GM19043 (cell line): ENCODE measurements around the gene DNAJC17.

Experiments
- ATAC-seq: cut with Tn5 transposase; IDR thresholded peaks from one replicate; pipeline ENCODE4 v1.9.1; 2021; ENCODE audit warnings: low read depth; ENCODE audit not compliant: unreplicated experiment

The DNAJC17 gene

DNA sequence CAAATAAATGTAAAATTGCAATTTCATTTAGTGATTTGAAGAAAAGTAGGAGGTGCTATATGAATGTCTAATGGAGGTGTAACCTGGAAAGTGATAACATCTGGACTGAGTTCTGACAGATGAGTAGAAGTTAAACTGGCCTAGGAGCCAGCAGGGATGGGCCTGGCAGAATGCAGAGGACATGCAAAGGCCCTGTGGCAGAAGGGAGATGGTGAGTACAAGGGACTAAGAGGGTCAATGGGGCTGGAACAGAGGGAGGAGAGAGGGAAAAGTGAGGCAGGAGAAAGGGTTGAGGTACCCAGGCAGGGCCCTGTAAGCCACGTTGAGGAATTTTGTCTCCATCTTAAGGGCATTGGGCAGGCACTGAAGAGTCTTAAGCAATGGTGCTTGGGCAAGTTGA is 24.6 kb upstream of the DNAJC17 start:
- ATAC-seq: no peak

DNA sequence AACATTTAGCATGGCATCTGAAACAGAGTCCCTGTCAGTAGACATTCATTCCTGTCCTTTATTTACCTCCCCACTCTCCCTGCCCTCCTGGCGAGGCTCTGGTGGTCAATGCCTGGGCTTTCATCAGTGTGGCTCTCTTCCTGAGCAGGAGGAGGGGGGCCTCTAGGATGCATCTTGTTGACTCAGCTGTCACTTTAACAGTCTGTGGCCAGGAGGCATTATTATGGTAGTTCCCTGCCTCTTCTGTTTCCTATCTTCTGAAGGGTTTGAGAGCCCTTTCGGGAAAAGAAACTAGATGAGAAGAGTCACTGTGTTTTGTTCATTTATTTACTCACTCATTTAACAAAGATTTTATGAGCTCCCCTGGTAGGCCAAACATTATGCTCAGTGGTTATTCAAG is 23.6 kb upstream of the DNAJC17 start:
- no peak for ATAC-seq

- no peak for ATAC-seq
Observed at GRCh38 chr15:40829115-40829514, 21.8 kb upstream of the DNAJC17 start.

DNA sequence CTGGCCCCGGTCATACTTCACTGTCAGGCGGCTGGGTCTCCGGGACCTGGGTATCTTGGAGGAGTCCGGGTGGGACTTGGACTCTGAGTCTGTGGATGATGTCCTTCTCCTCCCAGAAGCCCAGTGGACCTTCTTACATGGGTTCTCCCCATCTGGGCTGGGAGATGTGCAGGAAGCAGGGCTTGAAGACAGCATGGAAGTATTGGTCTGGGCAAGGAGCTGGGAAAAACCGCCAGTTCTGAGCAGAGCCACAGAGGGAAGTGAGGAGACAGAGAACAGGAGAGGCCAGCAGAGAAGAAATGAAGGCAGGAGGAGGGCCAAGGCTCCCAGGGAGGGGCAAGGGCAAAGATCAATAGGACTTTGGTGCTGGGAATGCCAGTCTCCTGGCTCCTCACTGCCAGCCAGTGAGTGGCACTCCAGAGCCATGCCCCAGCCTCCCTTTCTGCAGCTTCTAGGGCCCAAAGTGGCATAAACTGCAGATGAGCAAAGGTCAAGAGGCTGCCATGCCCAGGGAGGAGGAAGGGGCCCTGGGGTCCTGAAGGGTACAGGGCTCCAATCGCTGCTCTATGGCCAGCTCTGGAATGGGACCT is 21.3 kb upstream of the DNAJC17 start, which contains the start of gene PPP1R14D:
PPP1R14D (minus strand) TSS at position 262 of the 590 bp plus-strand sequence; CDS start at position 195, 67 bp downstream.
- ATAC-seq: no peak

DNA sequence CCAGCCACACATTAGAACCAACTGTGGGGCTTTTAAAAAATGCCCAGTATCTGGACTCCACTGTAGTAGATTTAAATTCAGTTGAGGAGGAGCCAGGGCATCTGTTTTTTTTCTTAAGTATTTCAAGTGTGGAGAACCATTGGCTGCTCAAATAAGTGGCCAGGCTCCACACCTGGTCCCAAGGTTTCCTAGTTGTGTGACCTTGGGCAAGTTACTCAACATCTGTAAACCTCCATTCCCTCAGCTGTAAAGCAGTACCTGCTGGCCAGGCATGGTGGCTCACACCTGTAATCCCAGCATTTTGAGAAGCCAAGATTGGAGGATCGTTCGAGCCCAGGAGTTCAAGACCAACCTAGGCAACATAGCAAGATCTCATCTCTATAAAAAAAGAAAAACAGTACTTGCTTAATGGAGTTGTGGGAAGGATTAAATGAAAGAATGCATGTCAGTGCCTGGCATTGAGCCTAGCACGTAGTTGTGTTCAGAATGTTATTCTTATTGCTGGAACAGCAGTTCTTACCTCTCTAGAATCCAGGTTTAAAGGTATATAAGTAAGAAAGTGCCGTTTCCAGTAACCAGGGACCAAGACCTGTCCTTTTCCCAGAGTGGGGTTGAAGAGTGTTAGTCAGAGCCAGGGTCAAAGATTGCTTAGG is 19.3 kb upstream of the DNAJC17 start:
- ATAC-seq: no peak

DNA sequence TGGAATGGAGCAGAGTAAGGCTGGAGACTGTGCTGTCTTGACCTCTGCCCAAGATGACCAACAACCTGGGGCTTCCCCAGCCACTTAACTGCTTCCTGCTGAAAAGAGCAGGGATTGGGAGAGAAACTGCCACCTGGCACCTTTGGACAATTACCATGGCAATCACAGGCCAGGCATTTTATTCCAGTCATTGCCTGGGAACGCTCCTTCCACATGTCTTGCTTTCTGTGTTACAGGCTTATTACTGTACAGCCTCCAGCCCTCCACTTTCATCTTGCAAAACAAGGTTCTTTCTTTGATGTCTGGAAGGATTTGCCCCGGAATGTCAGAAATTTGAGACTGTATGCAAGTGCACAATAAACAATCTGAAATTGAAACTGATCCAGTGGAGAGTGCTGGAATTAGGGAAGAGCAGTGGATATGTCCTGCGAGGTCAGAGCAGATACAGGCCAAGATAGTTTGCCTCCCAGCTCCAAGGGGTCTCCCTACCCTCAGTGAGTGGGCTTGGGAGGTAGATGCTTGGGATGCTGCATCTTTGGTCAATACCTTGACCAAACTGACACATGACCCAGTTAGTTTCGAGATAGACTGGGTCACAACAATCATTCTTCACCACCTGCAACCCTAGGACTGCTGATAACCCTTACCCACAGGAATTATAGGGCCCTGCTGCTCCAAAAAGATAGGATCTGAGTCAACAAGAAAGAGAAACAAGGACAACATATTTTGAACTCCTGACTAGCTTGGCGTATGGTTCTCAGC is 18.6 kb upstream of the DNAJC17 start:
- no peak for ATAC-seq

DNA sequence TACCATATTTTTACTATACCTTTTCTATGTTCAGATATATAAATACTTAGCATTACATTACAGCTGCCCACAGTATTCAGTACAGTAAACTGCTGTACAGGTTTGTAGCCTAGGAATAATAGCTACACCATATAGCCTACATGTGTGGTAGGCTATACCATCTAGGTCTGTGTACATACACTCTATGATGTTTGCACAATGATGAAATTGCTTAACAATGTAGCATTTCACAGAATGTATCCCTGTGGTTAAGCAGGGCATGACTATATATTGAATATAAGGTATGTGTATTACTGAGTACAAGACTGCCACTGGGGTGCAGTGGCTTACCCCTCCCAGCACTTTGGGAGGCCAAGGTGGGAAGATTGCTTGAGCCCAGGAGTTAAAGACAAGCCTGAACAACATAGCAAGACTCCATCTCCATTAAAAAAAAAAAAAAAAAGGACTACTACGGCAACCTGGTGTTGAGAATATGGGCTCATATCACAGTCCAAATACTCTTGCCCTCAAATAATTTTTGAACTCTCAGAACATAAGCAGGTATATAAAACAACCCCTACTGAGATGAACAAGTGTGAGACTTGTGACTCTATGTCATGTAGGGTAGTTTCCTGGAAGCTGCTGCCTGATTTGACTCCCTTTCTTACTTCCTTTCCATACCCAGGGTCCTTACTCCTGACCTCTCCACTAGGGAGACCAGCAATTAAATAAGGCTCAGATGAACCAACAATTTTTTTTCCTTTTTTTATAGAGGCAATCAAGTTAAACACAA is 16.5 kb upstream of the DNAJC17 start:
- no peak for ATAC-seq

DNA sequence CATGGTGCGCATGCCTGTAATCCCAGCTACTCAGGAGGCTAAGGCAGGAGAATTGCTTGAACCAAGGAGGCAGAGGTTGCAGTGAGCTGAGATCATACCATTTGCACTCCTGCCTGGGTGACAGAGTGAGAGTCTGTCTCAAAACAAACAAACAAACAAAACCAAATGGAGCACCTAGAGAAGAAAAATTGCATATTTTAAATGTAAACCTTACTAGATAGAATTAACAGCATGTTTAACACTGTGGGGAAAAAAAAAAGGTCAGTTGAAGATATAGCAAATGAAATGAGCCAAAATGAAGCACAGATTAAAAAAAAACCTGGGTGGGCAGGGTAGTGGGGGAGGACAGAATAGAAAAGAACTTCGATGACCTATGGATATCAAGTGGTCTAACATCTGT is 13.9 kb upstream of the DNAJC17 start:
- ATAC-seq: no peak

DNA sequence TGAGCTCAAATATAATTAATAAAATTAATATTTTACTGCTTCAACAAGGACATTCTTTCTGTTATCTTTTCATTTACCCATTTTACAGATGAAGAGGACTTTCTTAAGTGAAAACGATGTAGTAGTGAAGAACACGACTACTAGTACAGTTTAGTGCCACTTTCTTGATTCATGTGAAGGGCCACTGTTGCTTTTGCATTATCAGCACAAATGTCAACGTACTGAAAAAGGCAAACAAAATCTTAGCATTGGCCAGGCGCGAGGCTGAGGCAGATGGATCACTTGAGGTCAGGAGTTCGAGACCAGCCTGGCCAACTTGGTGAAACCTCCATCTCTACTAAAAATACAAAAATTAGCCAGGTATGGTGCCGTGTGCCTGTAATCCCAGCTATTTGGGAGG is 11.8 kb upstream of the DNAJC17 start:
- ATAC-seq: no peak

- ATAC-seq: no peak
Observed at GRCh38 chr15:40815042-40815698, 7.9 kb upstream of the DNAJC17 start.

GRCh38 chr15:40812721-40813425 is 5.6 kb upstream of the DNAJC17 start:
- ATAC-seq: no peak

DNA sequence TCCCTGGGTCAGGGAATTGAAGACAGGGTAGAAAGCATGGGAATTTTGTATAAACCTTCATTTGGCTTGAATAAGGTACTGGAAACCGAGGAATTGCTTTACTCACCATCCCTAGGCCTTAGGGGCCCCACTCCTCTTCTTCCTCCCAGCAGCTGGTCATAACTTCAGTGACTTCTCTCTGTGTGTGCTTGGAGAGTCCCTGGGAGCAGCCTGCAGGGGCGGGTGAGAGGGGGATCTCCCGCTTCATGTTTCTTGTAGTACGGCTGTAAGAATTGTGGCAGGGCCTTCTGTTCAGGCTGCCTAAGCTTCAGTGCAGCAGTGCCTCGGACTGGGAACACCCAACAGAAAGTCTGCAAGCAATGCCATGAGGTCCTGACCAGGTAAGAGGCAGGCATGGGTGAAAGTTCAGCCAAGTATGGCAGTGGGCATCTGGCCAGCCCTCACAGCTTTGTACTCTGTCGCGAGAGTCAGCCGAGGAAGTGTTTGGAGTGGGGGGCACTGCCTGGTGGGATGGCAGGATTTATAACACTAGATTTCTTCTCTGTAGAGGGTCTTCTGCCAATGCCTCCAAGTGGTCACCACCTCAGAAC is 1.7 kb upstream of the DNAJC17 start:
- ATAC-seq: no peak

- no peak for ATAC-seq
Observed at GRCh38 chr15:40807888-40808461, 702 bp upstream of the DNAJC17 start.

DNA sequence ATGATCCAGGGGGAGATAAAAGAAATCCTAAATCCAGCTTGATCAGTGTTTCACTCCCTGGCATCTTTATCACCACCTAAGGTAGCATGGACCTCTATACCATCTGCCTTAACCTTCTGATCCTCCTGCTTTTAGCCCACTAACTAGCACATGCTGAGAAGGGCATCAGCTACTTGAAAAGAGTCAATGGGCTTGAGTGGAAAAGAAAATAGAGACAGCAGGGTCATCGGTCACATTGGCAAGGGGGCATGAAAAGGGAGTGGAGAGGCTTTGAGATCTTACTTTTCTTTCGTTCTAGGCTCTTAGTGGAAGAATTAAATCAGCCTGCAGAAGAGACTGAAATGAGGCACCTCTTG is 623 bp downstream of the DNAJC17 start:
- no peak for ATAC-seq

- no peak for ATAC-seq
Observed at GRCh38 chr15:40803688-40804087, 3.6 kb downstream of the DNAJC17 start.

- no peak for ATAC-seq
Observed at GRCh38 chr15:40803076-40803475, 4.2 kb downstream of the DNAJC17 start.

DNA sequence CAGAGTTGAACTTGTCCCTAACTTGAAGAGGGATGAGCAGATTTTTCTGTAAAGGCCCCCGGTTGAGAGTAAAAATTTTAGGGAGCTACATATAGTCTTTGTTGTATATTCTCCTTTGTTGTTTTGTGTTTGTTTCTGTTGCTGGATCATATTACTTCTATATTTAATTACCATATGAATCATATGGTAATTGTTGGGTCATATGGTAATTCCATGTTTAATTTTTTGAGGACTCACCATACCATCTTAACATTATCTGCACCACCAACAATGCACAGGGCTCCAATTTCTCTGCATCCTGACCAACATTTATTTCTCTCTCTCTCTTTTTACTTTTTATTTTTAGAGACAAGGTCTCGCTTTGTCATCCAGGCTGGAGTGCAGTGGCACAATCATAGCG is 7.8 kb downstream of the DNAJC17 start:
- ATAC-seq: no peak

- ATAC-seq: no peak
Observed at GRCh38 chr15:40796512-40796911, 10.8 kb downstream of the DNAJC17 start.

DNA sequence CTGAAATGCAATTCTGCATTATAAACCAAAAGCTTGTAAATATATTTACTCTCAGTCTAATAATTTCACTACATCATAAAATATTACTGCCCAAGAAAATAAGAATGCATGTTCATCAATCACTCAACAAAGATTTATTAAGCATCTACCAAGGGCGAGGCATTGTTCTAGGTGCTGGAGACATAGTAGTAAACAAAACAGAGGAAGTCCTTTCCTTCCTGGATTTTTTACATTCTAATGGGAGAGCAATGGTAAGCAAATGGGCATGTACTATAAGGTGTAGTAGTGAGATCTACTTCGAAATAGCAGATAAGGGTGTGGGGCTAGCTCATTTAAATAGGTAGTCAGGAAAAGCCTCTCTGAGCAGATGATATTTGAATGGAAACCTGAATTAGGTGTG is 11.2 kb downstream of the DNAJC17 start:
- no peak for ATAC-seq
